Upper lobe of left lung (tissue), 6 donors: ENCODE measurements around the gene C20orf144. TPM values are rescaled to one million over a fixed set of nuclear protein-coding genes. Genes with fewer than 3 reads are reported as not detected.

Experiments used
- ATAC-seq, 2 donors: fragments of 200-7000 bp; cut with Tn5 transposase; one replicate each; pipeline ENCODE4 v1.9.1; 2022; ENCODE audit warnings: mild to moderate bottlenecking in 2 of 2, moderate library complexity in 2 of 2; ENCODE audit not compliant: low FRiP score in 2 of 2
- DNase-seq, 2 donors: peaks; one replicate each; pipeline ENCODE4 v3.0.0-alpha.2; 2019 to 2020
- H3K27ac ChIP-seq, 4 donors: fragments of 200-600 bp; sonication (generic); one replicate each; pipeline ENCODE4 v1.5.1; 2016 to 2019
- H3K27me3 ChIP-seq, 4 donors: fragments of 200-600 bp; sonication (generic); one replicate each; pipeline ENCODE4 v1.5.1; 2017 to 2019
- H3K36me3 ChIP-seq, 4 donors: fragments of 200-600 bp; sonication (generic); one replicate each; pipeline ENCODE4 v1.5.1; 2016 to 2019
- H3K4me1 ChIP-seq, 4 donors: fragments of 200-600 bp; sonication (generic); one replicate each; pipeline ENCODE4 v1.5.1; 2018 to 2019
- H3K4me3 ChIP-seq, 4 donors: fragments of 200-600 bp; sonication (generic); one replicate each; pipeline ENCODE4 v1.5.1; 2017 to 2019; ENCODE audit warnings: mild to moderate bottlenecking in 2 of 4, moderate library complexity in 1 of 4
- H3K9me3 ChIP-seq, 4 donors: fragments of 200-600 bp; sonication (generic); one replicate each; pipeline ENCODE4 v1.5.1; 2018 to 2019
- CTCF ChIP-seq, 6 experiments: fragments of 450-650 bp in 4 of 6; fragments of 200-600 bp in 2 of 6; sonication (generic) in 2 of 6; IDR thresholded peaks; one replicate each; pipeline ENCODE4 v1.5.1; 2016 to 2019; ENCODE audit warnings: antibody characterized with exemption in 6 of 6
- EP300 ChIP-seq, 4 donors: sonication (generic); formaldehyde crosslinking; IDR thresholded peaks; one replicate each; pipeline ENCODE4 v1.5.1; 2017; ENCODE audit warnings: antibody characterized with exemption in 4 of 4, control low read depth in 2 of 4
- POLR2A ChIP-seq, 4 donors: fragments of 450-650 bp; IDR thresholded peaks; one replicate each; pipeline ENCODE4 v1.5.1; 2016 to 2017; ENCODE audit warnings: antibody characterized with exemption in 4 of 4, mild to moderate bottlenecking in 2 of 4
- POLR2AphosphoS5 ChIP-seq, 2 donors: sonication (generic); formaldehyde crosslinking; IDR thresholded peaks; one replicate each; pipeline ENCODE4 v1.5.1; 2017; ENCODE audit warnings: antibody characterized with exemption in 2 of 2
- WGBS, 2 donors: methylation state at CpG; one replicate each; pipeline ENCODE4 v1.1.5; 2017 to 2018; 5-methylcytosine and 5-hydroxymethylcytosine counted together
- total RNA-seq, 6 donors: library from RNA; depleted of rRNA in 4 of 6; stranded (reverse); fragments of >200 nt in 4 of 6; gene quantifications; one replicate each; pipeline versions ENCODE4 v1.1.0 to v1.2.1, GENCODE V29; 2016 to 2021
- donor health status: DM: no; HTN: no; CAD: no; lungs with moderate emphysema.
- donor health status: DM: no; HTN: yes; CAD: no; lungs with severe emphysema.

Gene C20orf144
- total RNA-seq, 6 donors from 2014 or later = not detected

DNA sequence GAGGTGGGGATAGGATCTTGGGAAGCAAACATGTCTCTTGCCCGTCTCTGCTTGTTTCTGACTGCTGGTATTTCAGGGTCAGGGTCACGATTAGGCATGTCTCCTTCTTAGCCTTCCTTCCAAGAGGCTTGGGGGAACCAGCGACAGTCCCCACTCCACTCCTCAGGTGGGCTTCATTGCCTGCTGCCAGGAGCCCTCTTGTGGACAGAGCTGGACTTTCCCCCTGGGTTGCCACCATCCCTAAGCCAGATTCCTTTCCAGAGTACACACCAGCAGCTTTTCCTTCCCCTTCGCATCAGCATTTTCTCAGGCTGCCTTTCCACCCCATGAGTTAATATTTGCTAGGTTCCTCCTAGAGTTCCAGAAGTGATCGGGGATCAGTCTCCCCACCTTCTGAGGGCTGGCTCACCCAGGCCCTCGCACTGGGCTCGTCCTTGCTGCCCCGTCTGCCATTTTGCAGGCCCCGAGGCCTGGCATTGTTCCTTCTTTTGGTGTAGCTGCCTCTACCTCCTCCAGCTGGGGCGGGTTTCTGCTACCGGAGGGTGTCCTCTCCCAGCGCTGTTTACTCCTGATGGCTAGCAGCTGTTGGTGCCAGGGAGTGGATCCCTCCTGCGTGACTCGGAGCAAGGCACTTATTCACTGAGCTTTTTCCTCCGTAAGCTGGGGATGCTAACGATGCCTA, 8.8 kb upstream of the C20orf144 start:
- peaks cover 4 to 16% (median 11%) of the 10 kb centered on the region in 4 donors for H3K36me3 ChIP-seq
- TF ChIP-seq POLR2AphosphoS5 (IDR thresholded peaks at IDR 0.05) = no peak
- TF ChIP-seq CTCF (IDR thresholded peaks at IDR 0.05) = peak; percentile 59 to 79 (median 76)
- peak overlapping the region in 1 of 4 donors; percentile 7 for H3K27ac ChIP-seq
- H3K9me3 ChIP-seq = no peaks in the 10 kb centered on the region
- ATAC-seq (peak; percentile 59 to 67), DNase-seq (peak in 1 of 2 donors; percentile 61)
- no peaks in the 10 kb centered on the region for H3K27me3 ChIP-seq
- peak overlapping the region in 1 of 4 donors; percentile 15 for H3K4me3 ChIP-seq
- 20 to 44% methylated on average over 7 to 16 of the region's 16 CpGs for WGBS, 2 donors
- peaks cover 16 to 34% (median 30%) of the 10 kb centered on the region in 4 donors for H3K4me1 ChIP-seq

- peak; percentile 9 to 72 for ATAC-seq
- H3K36me3 ChIP-seq = peaks cover 5 to 21% (median 15%) of the 10 kb centered on the region in 4 donors
- no peaks in the 10 kb centered on the region for H3K27me3 ChIP-seq
- no peak for TF ChIP-seq CTCF (IDR thresholded peaks at IDR 0.05)
- peak in 1 of 4 donors; percentile 35 for TF ChIP-seq POLR2A (IDR thresholded peaks at IDR 0.05)
- H3K9me3 ChIP-seq = no peaks in the 10 kb centered on the region
- H3K27ac ChIP-seq = peak overlapping the region in 2 of 4 donors; percentile 7 to 21
- DNase-seq = peak in 1 of 2 donors; percentile 89
- 74 to 93% methylated on average over 3 to 11 of the region's 11 CpGs for WGBS, 2 donors
- peaks cover 11 to 27% (median 23%) of the 10 kb centered on the region in 4 donors for H3K4me1 ChIP-seq
- H3K4me3 ChIP-seq = no peak overlapping the region
These were observed 8.1 kb upstream of the C20orf144 start for GRCh38 chr20:33653900-33654596.

DNA sequence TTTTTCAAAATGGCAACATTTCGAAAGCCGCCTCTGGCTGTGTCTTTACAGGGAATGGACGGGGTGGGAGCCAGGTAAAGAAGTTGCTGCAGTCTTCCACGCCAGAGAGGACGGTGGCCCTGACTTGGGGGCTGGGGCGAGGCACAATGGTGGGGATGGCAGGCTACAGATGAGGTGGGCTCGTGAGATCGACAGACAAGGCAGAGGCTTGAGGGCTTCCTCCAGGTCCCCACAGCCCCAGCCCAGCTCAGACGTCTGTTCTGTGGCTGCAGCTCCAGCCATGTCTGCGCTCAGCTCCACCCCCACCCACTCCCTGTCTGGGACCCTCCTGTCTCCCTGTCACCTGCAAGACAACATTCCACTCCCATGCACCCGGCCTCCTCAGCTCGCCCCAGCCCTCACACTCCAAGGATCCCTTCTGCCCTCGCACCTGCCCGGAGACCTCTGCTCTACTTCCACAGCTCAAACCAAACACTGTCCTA, 7.4 kb upstream of the C20orf144 start:
- peaks cover 5 to 28% (median 22%) of the 10 kb centered on the region in 4 donors for H3K36me3 ChIP-seq
- DNase-seq (no peak), ATAC-seq (no peak)
- no peak overlapping the region for H3K4me3 ChIP-seq
- no peaks in the 10 kb centered on the region for H3K9me3 ChIP-seq
- no peak for TF ChIP-seq POLR2AphosphoS5 (IDR thresholded peaks at IDR 0.05)
- no peak for TF ChIP-seq POLR2A (IDR thresholded peaks at IDR 0.05)
- no peak for TF ChIP-seq CTCF (IDR thresholded peaks at IDR 0.05)
- TF ChIP-seq EP300 (IDR thresholded peaks at IDR 0.05) = no peak
- H3K27ac ChIP-seq = peak overlapping the region in 1 of 4 donors; percentile 21
- peaks cover 6 to 24% (median 21%) of the 10 kb centered on the region in 4 donors for H3K4me1 ChIP-seq
- H3K27me3 ChIP-seq = no peaks in the 10 kb centered on the region
- WGBS, 2 donors = 59 to 68% methylated on average over 14 of the region's 14 CpGs

GRCh38 chr20:33655164-33655563, 7.0 kb upstream of the C20orf144 start:
- Histone ChIP-seq H3K4me1 (peaks cover 6 to 24% (median 21%) of the 10 kb centered on the region in 4 donors), H3K36me3 (peaks cover 5 to 33% (median 24%) of the 10 kb centered on the region in 4 donors), H3K27me3 (no peaks in the 10 kb centered on the region), H3K27ac (no peak overlapping the region), H3K9me3 (no peaks in the 10 kb centered on the region), H3K4me3 (no peak overlapping the region)
- ATAC-seq (no peak), DNase-seq (no peak)
- 59% methylated on average over 4 of the region's 4 CpGs for WGBS, 2 donors
- TF ChIP-seq POLR2AphosphoS5 (IDR thresholded peaks at IDR 0.05) = no peak
- no peak for TF ChIP-seq EP300 (IDR thresholded peaks at IDR 0.05)
- TF ChIP-seq POLR2A (IDR thresholded peaks at IDR 0.05) = no peak
- TF ChIP-seq CTCF (IDR thresholded peaks at IDR 0.05) = no peak
